T-helper 2 cell treated with Interferon-gamma antibody and Interleukin-4, amounts not matched to agents 100 ng/mL and 5 ng/mL, for 36 hours (primary cell): ENCODE data around the gene GHSR. TPM values are rescaled to one million over a fixed set of nuclear protein-coding genes. Genes with fewer than 3 reads are reported as not detected.

Source experiments
- intact Hi-C: fragments of 100-400 bp; cut with micrococcal nuclease; formaldehyde crosslinking; loops from one replicate; pipeline ENCODE4 v1.15.1; 2023
- total RNA-seq: library from RNA; stranded (reverse); gene quantifications from 2 replicates; pipeline ENCODE4 v1.2.3, GENCODE V29; 2022

The GHSR gene
- total RNA-seq, 1 donor from 2014 or later, result not detected

- intact Hi-C loops, result no loop called here
Measured at GRCh38 chr3:172441581-172441980, 6.7 kb downstream of the GHSR start.

GRCh38 chr3:172438186-172438585 is 10.1 kb downstream of the GHSR start:
- intact Hi-C loops, result no loop called here

- intact Hi-C loops, result no loop called here
Measured at GRCh38 chr3:172437713-172438112, 10.5 kb downstream of the GHSR start.

- intact Hi-C loops, result no loop called here
Measured at GRCh38 chr3:172415323-172415722, 32.9 kb downstream of the GHSR start.

GRCh38 chr3:172411478-172411947 is 36.7 kb downstream of the GHSR start:
- intact Hi-C loops, result no loop called here

GRCh38 chr3:172410702-172411477 is 37.4 kb downstream of the GHSR start:
- intact Hi-C loops, result no loop called here

GRCh38 chr3:172407872-172408271 is 40.4 kb downstream of the GHSR start:
- intact Hi-C loops, result no loop called here

- intact Hi-C loops, result no loop called here
Measured at GRCh38 chr3:172405914-172406313, 42.3 kb downstream of the GHSR start.

- intact Hi-C loops, result no loop called here
Measured at GRCh38 chr3:172404237-172404962, 43.9 kb downstream of the GHSR start.

GRCh38 chr3:172402892-172403643 is 45.2 kb downstream of the GHSR start:
- intact Hi-C loops, result no loop called here

GRCh38 chr3:172402090-172402489 is 46.2 kb downstream of the GHSR start:
- intact Hi-C loops, result no loop called here

GRCh38 chr3:172398484-172398883 is 49.8 kb downstream of the GHSR start:
- intact Hi-C loops, result no loop called here

GRCh38 chr3:172397716-172398405 is 50.4 kb downstream of the GHSR start:
- intact Hi-C loops, result no loop called here

GRCh38 chr3:172396400-172396799 is 51.9 kb downstream of the GHSR start:
- intact Hi-C loops, result no loop called here

- intact Hi-C loops, result no loop called here
Measured at GRCh38 chr3:172394692-172395091, 53.6 kb downstream of the GHSR start.

Other genes starting within 250 kb of the GHSR start
- 129 and 140 TPM in 2 replicates for gene TNFSF10, start 75.0 kb upstream of the GHSR start, total RNA-seq